K562 (cell line): Measurements from ENCODE around the gene CCDC13. TPM values are rescaled to one million over a fixed set of nuclear protein-coding genes. Genes with fewer than 3 reads are reported as not detected.

Experiments used
- CHD1 ChIP-seq: fragments of 200-600 bp; sonication (generic); IDR thresholded peaks from one replicate; pipeline ENCODE4 v1.6.1; 2012; ENCODE audit warnings: mild to moderate bottlenecking, moderate library complexity, low read length, inconsistent platforms
- FOS ChIP-seq: IDR thresholded peaks from 3 replicates; pipeline ENCODE4 v1.6.1; 2011; ENCODE audit not compliant: insufficient read length; ENCODE audit errors: extremely low read depth
- JUNB ChIP-seq: fragments of 450-650 bp; formaldehyde crosslinking; conservative IDR thresholded peaks from 2 replicates; pipeline ENCODE4 v1.4.0; 2020; ENCODE audit warnings: mild to moderate bottlenecking
- JUND ChIP-seq, 2 experiments: IDR thresholded peaks; 2 replicates in 1 of 2; 3 replicates in 1 of 2; pipeline ENCODE4 v1.6.1; 2011; ENCODE audit warnings: borderline replicate concordance in 2 of 2, low read depth in 2 of 2, low read length in 2 of 2, improper control_type of control experiment in 1 of 2, missing biosample characterization in 1 of 2, missing genetic modification characterization in 1 of 2, missing genetic modification reagents in 1 of 2
- LCOR ChIP-seq: sonication (generic); formaldehyde crosslinking; IDR thresholded peaks from 2 replicates; pipeline ENCODE4 v1.8.0; 2022; ENCODE audit warnings: mild to moderate bottlenecking, missing genetic modification reagents
- MTA2 ChIP-seq: fragments of 450-650 bp; IDR thresholded peaks from 2 replicates; pipeline ENCODE4 v1.6.1; 2016; ENCODE audit warnings: low read depth
- NCOA2 ChIP-seq, 2 experiments: fragments of 450-650 bp; IDR thresholded peaks; 2 replicates each; pipeline ENCODE4 v1.6.1; 2018; ENCODE audit warnings: mild to moderate bottlenecking in 2 of 2, moderate library complexity in 1 of 2; ENCODE audit not compliant: partially characterized antibody in 2 of 2
- NCOA4 ChIP-seq: fragments of 450-650 bp; IDR thresholded peaks from 2 replicates; pipeline ENCODE4 v1.6.1; 2018; ENCODE audit warnings: mild to moderate bottlenecking; ENCODE audit not compliant: partially characterized antibody
- NR1H2 ChIP-seq: sonication (generic); formaldehyde crosslinking; IDR thresholded peaks from 2 replicates; pipeline ENCODE4 v1.4.0; 2020; ENCODE audit warnings: mild to moderate bottlenecking, missing genetic modification reagents
- POLR2AphosphoS5 ChIP-seq: IDR thresholded peaks from 2 replicates; pipeline ENCODE4 v1.6.1; 2011; ENCODE audit warnings: mild to moderate bottlenecking, low read depth, low read length, moderate library complexity; ENCODE audit not compliant: control insufficient read depth, insufficient read depth
- RB1 ChIP-seq: fragments of 450-650 bp; IDR thresholded peaks from 2 replicates; pipeline ENCODE4 v1.6.1; 2017; ENCODE audit warnings: low read depth, mild to moderate bottlenecking
- SUPT5H ChIP-seq: fragments of 450-650 bp; IDR thresholded peaks from 2 replicates; pipeline ENCODE4 v1.6.1; 2016
- TEAD1 ChIP-seq, 2 experiments: fragments of 450-650 bp in 1 of 2; sonication (generic) in 1 of 2; formaldehyde crosslinking; IDR thresholded peaks; 2 replicates each; pipeline versions ENCODE4 v1.4.0 to v1.8.0; 2020 to 2022; ENCODE audit warnings: mild to moderate bottlenecking in 2 of 2, missing genetic modification reagents in 1 of 2
- ZFX ChIP-seq: sonication (generic); formaldehyde crosslinking; IDR thresholded peaks from 2 replicates; pipeline ENCODE4 v1.8.0; 2022; ENCODE audit warnings: mild to moderate bottlenecking, missing genetic modification reagents, moderate library complexity
- ZNF561 ChIP-seq: fragments of 450-650 bp; formaldehyde crosslinking; conservative IDR thresholded peaks from 2 replicates; pipeline ENCODE4 v1.4.0; 2020; ENCODE audit warnings: mild to moderate bottlenecking, moderate library complexity
- ZNF584 ChIP-seq: fragments of 200-800 bp; sonication (Bioruptor generic); IDR thresholded peaks from 2 replicates; pipeline ENCODE4 v1.6.1; 2016; ENCODE audit warnings: low read depth, mild to moderate bottlenecking, missing genetic modification characterization, missing compliant biosample characterization
- ZNF76 ChIP-seq: fragments of 250-450 bp; sonication (Bioruptor Pico); IDR thresholded peaks from 2 replicates; pipeline ENCODE4 v1.4.0; 2020; ENCODE audit warnings: mild to moderate bottlenecking, moderate library complexity, borderline replicate concordance
- polyA plus RNA-seq, 8 experiments: library from polyadenylated mRNA; depleted of rRNA in 4 of 8; stranded (reverse) in 5 of 8; unstranded in 3 of 8; fragments of >200 nt; fragmentation: Nextera tagmentation in 2 of 8; fragmentation: Illumina TruSeq in 1 of 8; extraction: Ambion mirVana in 2 of 8; extraction: Trizol in 1 of 8; gene quantifications; 2 replicates each; pipeline versions ENCODE4 v1.2.1 to v1.2.3, GENCODE V29; 2011 to 2014; ENCODE audit warnings: inconsistent platforms in 1 of 8, missing spikeins in 1 of 8
- total RNA-seq, 7 experiments: library from RNA; depleted of rRNA in 6 of 7; stranded (reverse); fragments of >200 nt in 6 of 7; fragmentation: Illumina TruSeq in 2 of 7; extraction: Trizol in 2 of 7; gene quantifications; 2 replicates each; pipeline versions ENCODE4 v1.2.1 to v1.2.3, GENCODE V29; 2011 to 2021; ENCODE audit warnings: low replicate concordance in 1 of 7
- TF ChIP-seq, protein P1 (sequence below): fragments of 200-800 bp; sonication (Bioruptor generic); IDR thresholded peaks from 2 replicates; pipeline ENCODE4 v1.6.1; 2016; ENCODE audit warnings: missing genetic modification characterization, missing compliant biosample characterization

CCDC13 gene
- total and polyA plus RNA-seq, 9 of the 15 experiments (the other 6 are each of a cell fraction or from before 2014, with no cell fraction given): 0.20 to 0.70 (median 0.48) TPM; not detected in 2

DNA sequence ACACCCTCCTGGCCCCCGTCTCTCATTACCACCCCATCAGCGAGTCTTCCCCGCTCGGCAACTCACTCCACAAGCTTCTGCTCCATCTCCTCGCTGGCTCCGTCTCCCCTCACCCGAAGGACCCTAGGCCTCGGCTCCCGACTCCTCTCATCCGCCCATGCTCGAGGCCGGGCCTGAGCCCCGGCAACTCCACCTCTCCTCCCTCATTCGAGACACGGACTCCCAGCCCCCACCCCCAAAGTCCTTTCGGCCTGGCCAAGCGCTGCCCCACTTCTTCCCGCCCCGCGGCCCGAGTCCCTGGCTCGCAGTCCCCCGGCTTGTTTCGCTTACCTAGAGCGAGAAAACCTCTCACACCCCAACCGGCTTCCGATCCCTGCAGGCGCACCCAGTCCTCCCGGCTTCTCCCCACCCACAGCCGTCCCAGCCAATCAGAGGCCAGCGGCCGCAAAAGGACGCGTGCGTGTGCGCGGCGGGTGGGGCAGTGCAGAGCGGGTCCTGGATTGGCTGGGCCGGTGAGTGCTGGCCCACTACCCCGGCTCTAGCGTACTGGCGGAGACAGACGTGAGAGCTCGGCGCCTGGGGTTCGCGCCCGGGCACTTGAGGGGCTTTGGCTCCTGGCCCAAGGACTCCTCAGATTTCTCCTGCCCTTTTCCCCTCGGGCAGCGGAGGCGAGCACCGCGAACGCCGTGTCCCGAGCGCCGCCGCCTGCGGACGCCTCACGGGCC, 31.2 kb upstream of the CCDC13 start, which contains the start of gene HIGD1A (continued):
- TF ChIP-seq, protein P1, sequence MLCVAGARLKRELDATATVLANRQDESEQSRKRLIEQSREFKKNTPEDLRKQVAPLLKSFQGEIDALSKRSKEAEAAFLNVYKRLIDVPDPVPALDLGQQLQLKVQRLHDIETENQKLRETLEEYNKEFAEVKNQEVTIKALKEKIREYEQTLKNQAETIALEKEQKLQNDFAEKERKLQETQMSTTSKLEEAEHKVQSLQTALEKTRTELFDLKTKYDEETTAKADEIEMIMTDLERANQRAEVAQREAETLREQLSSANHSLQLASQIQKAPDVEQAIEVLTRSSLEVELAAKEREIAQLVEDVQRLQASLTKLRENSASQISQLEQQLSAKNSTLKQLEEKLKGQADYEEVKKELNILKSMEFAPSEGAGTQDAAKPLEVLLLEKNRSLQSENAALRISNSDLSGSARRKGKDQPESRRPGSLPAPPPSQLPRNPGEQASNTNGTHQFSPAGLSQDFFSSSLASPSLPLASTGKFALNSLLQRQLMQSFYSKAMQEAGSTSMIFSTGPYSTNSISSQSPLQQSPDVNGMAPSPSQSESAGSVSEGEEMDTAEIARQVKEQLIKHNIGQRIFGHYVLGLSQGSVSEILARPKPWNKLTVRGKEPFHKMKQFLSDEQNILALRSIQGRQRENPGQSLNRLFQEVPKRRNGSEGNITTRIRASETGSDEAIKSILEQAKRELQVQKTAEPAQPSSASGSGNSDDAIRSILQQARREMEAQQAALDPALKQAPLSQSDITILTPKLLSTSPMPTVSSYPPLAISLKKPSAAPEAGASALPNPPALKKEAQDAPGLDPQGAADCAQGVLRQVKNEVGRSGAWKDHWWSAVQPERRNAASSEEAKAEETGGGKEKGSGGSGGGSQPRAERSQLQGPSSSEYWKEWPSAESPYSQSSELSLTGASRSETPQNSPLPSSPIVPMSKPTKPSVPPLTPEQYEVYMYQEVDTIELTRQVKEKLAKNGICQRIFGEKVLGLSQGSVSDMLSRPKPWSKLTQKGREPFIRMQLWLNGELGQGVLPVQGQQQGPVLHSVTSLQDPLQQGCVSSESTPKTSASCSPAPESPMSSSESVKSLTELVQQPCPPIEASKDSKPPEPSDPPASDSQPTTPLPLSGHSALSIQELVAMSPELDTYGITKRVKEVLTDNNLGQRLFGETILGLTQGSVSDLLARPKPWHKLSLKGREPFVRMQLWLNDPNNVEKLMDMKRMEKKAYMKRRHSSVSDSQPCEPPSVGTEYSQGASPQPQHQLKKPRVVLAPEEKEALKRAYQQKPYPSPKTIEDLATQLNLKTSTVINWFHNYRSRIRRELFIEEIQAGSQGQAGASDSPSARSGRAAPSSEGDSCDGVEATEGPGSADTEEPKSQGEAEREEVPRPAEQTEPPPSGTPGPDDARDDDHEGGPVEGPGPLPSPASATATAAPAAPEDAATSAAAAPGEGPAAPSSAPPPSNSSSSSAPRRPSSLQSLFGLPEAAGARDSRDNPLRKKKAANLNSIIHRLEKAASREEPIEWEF (CRISPR knock-in tag): no peak
- peak; percentile 96 for TF ChIP-seq SUPT5H
- peak; percentile 95 for TF ChIP-seq ZFX (CRISPR knock-in tag)
- TF ChIP-seq RB1: peak; percentile 93
- no peak for TF ChIP-seq MTA2
- TF ChIP-seq NCOA2 (IDR thresholded peaks at IDR 0.05; ENCODE audit: partially characterized antibody in 2 of 2): no peak
- peak; percentile 91 for TF ChIP-seq LCOR (CRISPR knock-in tag)
- no peak for TF ChIP-seq ZNF76 (CRISPR knock-in tag)
- peak; percentile 77 for TF ChIP-seq NCOA4
- TF ChIP-seq TEAD1 (CRISPR knock-in tag; IDR thresholded peaks at IDR 0.05): 0 out of 4 replicates have a peak, but pooled peaks of 1 of the 2 experiments have one; percentile 22
- peak; percentile 18; the same call in 1 of the 2 replicates for TF ChIP-seq JUND (IDR thresholded peaks at IDR 0.05; ENCODE audit: borderline replicate concordance, low read depth, low read length)
- TF ChIP-seq JUND (tag; IDR thresholded peaks at IDR 0.05; ENCODE audit: borderline replicate concordance, low read depth, low read length): no peak; the same call in 2 of the 3 replicates
- TF ChIP-seq JUNB (CRISPR knock-in tag): peak; percentile 54; the same call in 1 of the 2 replicates
- TF ChIP-seq FOS: peak; percentile 78
- peak; percentile 88 for TF ChIP-seq POLR2AphosphoS5
- no peak for TF ChIP-seq ZNF584 (CRISPR knock-in tag)
- no peak for TF ChIP-seq ZNF561 (CRISPR knock-in tag)
- peak; percentile 46 for TF ChIP-seq CHD1
- peak; percentile 51; the same call in 1 of the 2 replicates for TF ChIP-seq NR1H2 (CRISPR knock-in tag)
